HepG2 (cell line): Measurements from ENCODE around the gene UXS1. TPM values are rescaled to one million over a fixed set of nuclear protein-coding genes. Genes with fewer than 3 reads are reported as not detected.

Experiments used
- ATAC-seq: fragments of 200-7000 bp; cut with Tn5 transposase; 3 replicates; pipeline ENCODE4 v1.9.1; 2020; ENCODE audit warnings: mild to moderate bottlenecking, moderate library complexity
- BruUV-seq: library from RNA; stranded (reverse); fragments of 400-500 nt; replicated peaks from 2 replicates; lab custom pipeline; 2021; lab: Mats Ljungman, UMichigan
- CTCF ChIA-PET: fragments of 300-600 bp; formaldehyde crosslinking; extraction: SDS; loops from one replicate; lab custom pipeline; 2021; ENCODE audit warnings: low total read pairs, inconsistent platforms, low intra/inter-chr PET ratio; lab: Yijun Ruan, JAX
- POLR2A ChIA-PET: fragments of 350-600 bp; sonication (Branson Sonifier 250); formaldehyde crosslinking; loops from one replicate; lab custom pipeline; 2020; ENCODE audit warnings: antibody characterized with exemption, inconsistent platforms; lab: Yijun Ruan, JAX
- DNase-seq: peaks from one replicate; pipeline ENCODE4 v3.0.0-alpha.2; 2015; ENCODE audit warnings: low spot score
- FAIRE-seq: peaks from 3 replicates; lab custom pipeline; 2011; peaks lifted over from hg19 to GRCh38; lab: Jason Lieb, UNC
- H2AFZ ChIP-seq: one replicate; pipeline ENCODE4 v1.6.1; 2011; ENCODE audit warnings: low read length, inconsistent platforms
- H3K27ac ChIP-seq: fragments of 300-600 bp; 3 replicates; pipeline ENCODE4 v1.8.0; 2011; ENCODE audit warnings: mixed run types, mild to moderate bottlenecking, mixed read lengths, low read length, inconsistent platforms; ENCODE audit not compliant: insufficient read depth; ENCODE audit errors: extremely low read length
- H3K27me3 ChIP-seq, 2 experiments: fragments of 200-600 bp in 1 of 2; 2 replicates in 1 of 2; 3 replicates in 1 of 2; pipeline versions ENCODE4 v1.6.0 to v1.8.0; 2011; ENCODE audit warnings: low read length in 2 of 2, mild to moderate bottlenecking in 2 of 2, moderate library complexity in 2 of 2, inconsistent platforms in 1 of 2; ENCODE audit not compliant: insufficient read depth in 2 of 2, control insufficient read depth in 1 of 2
- H3K36me3 ChIP-seq, 2 experiments: fragments of 200-600 bp in 1 of 2; replicated peaks in 1 of 2; 2 replicates in 1 of 2; 3 replicates in 1 of 2; pipeline versions ENCODE4 v1.5.1 to v1.8.0; 2011; ENCODE audit warnings: low read length in 2 of 2, inconsistent platforms in 1 of 2; ENCODE audit not compliant: insufficient read depth in 2 of 2, control insufficient read depth in 1 of 2
- H3K4me1 ChIP-seq: 2 replicates; pipeline ENCODE4 v1.5.1; 2012; ENCODE audit warnings: low read length, inconsistent platforms; ENCODE audit not compliant: insufficient read depth
- H3K4me2 ChIP-seq: 2 replicates; pipeline ENCODE4 v1.6.0; 2011; ENCODE audit warnings: low read depth, low read length, inconsistent platforms
- H3K4me3 ChIP-seq, 3 experiments: fragments of 200-600 bp in 1 of 3; sonication (generic), shearing (Covaris generic) in 1 of 3; replicated peaks in 1 of 3; 2 replicates each; pipeline ENCODE4 v1.5.1; 2011 to 2016; ENCODE audit warnings: low read length in 3 of 3, inconsistent platforms in 2 of 3, low read depth in 2 of 3, mild to moderate bottlenecking in 2 of 3, control low read depth in 1 of 3, mixed read lengths in 1 of 3; ENCODE audit not compliant: insufficient read depth in 1 of 3
- H3K79me2 ChIP-seq: one replicate; pipeline ENCODE4 v1.6.1; 2011; ENCODE audit warnings: low read length, inconsistent platforms; ENCODE audit not compliant: insufficient read depth
- H3K9ac ChIP-seq: 2 replicates; pipeline ENCODE4 v1.6.0; 2011; ENCODE audit warnings: mild to moderate bottlenecking, low read depth, low read length, inconsistent platforms; ENCODE audit not compliant: insufficient read depth
- H3K9me3 ChIP-seq: 2 replicates; pipeline ENCODE4 v1.5.1; 2012; ENCODE audit warnings: mild to moderate bottlenecking, low read length
- H4K20me1 ChIP-seq: 2 replicates; pipeline ENCODE4 v1.6.0; 2011; ENCODE audit warnings: inconsistent platforms, mild to moderate bottlenecking, low read length, moderate library complexity; ENCODE audit not compliant: insufficient read depth
- ASH2L ChIP-seq: fragments of 300-600, 200-600 bp; sonication (generic); IDR thresholded peaks from 2 replicates; pipeline ENCODE4 v1.7.0; 2017; ENCODE audit warnings: low read depth, mild to moderate bottlenecking, moderate library complexity, mixed read lengths, low read length; ENCODE audit not compliant: insufficient read length
- CBX5 ChIP-seq: sonication (generic); formaldehyde crosslinking; IDR thresholded peaks from 2 replicates; pipeline ENCODE4 v1.4.0; 2020; ENCODE audit warnings: missing genetic modification reagents, borderline replicate concordance
- EP300 ChIP-seq, 3 experiments: sonication (generic) in 1 of 3; formaldehyde crosslinking in 1 of 3; IDR thresholded peaks; 2 replicates each; pipeline versions ENCODE4 v1.5.1 to v1.6.1; 2011 to 2020; ENCODE audit warnings: low read depth in 2 of 3, low read length in 2 of 3, borderline replicate concordance in 1 of 3, improper control_type of control experiment in 1 of 3, mild to moderate bottlenecking in 1 of 3, missing genetic modification reagents in 1 of 3, moderate library complexity in 1 of 3
- ETV5 ChIP-seq: IDR thresholded peaks from 2 replicates; pipeline ENCODE4 v1.6.1; 2018; ENCODE audit warnings: missing biosample characterization, missing genetic modification reagents, inconsistent platforms, borderline replicate concordance
- HDAC2 ChIP-seq: sonication (generic); formaldehyde crosslinking; IDR thresholded peaks from 2 replicates; pipeline ENCODE4 v1.4.0; 2020; ENCODE audit warnings: missing genetic modification reagents
- HNF4A ChIP-seq: sonication (generic); formaldehyde crosslinking; IDR thresholded peaks from 2 replicates; pipeline ENCODE4 v1.4.0; 2020; ENCODE audit warnings: missing genetic modification reagents
- HNF4G ChIP-seq, 2 experiments: sonication (generic) in 1 of 2; formaldehyde crosslinking in 1 of 2; IDR thresholded peaks; 2 replicates each; pipeline versions ENCODE4 v1.4.0 to v1.6.1; 2011 to 2020; ENCODE audit warnings: borderline replicate concordance in 2 of 2, low read depth in 2 of 2, mild to moderate bottlenecking in 2 of 2, low read length in 1 of 2, missing genetic modification reagents in 1 of 2, moderate library complexity in 1 of 2
- KLF6 ChIP-seq: IDR thresholded peaks from 2 replicates; pipeline ENCODE4 v1.8.0; 2016; ENCODE audit warnings: missing biosample characterization, missing genetic modification reagents
- MIXL1 ChIP-seq: IDR thresholded peaks from 2 replicates; pipeline ENCODE4 v1.6.1; 2016
- RCOR2 ChIP-seq: IDR thresholded peaks from 2 replicates; pipeline ENCODE4 v1.6.1; 2016; ENCODE audit warnings: missing biosample characterization, missing genetic modification reagents
- RORA ChIP-seq: sonication (generic); formaldehyde crosslinking; IDR thresholded peaks from 2 replicates; pipeline ENCODE4 v1.5.0; 2020; ENCODE audit warnings: mild to moderate bottlenecking, missing genetic modification reagents, moderate library complexity
- SAP130 ChIP-seq: IDR thresholded peaks from 2 replicates; pipeline ENCODE4 v1.6.1; 2016; ENCODE audit warnings: low read depth
- SP140L ChIP-seq: sonication (generic); formaldehyde crosslinking; IDR thresholded peaks from 2 replicates; pipeline ENCODE4 v1.4.0; 2020; ENCODE audit warnings: missing genetic modification reagents, borderline replicate concordance
- TBX2 ChIP-seq: sonication (generic); formaldehyde crosslinking; IDR thresholded peaks from 2 replicates; pipeline ENCODE4 v1.5.0; 2020; ENCODE audit warnings: missing genetic modification reagents, mild to moderate bottlenecking, borderline replicate concordance
- ZNF567 ChIP-seq: sonication (generic); formaldehyde crosslinking; IDR thresholded peaks from 2 replicates; pipeline ENCODE4 v1.8.1; 2023; ENCODE audit warnings: mild to moderate bottlenecking, missing genetic modification reagents, borderline replicate concordance
- ZNF792 ChIP-seq: IDR thresholded peaks from 2 replicates; pipeline ENCODE4 v1.6.1; 2016
- ZSCAN20 ChIP-seq: sonication (generic); formaldehyde crosslinking; IDR thresholded peaks from 2 replicates; pipeline ENCODE4 v1.4.0; 2020; ENCODE audit warnings: missing genetic modification reagents, mild to moderate bottlenecking, borderline replicate concordance
- WGBS: methylation state at CpG from one replicate; pipeline ENCODE4 v1.1.6; 2017; ENCODE audit warnings: low lambda C conversion rate; 5-methylcytosine and 5-hydroxymethylcytosine counted together
- in situ Hi-C: cut with HindIII; loops from 2 replicates; pipeline ENCODE4 v1.10.0; 2017; ENCODE audit warnings: low pct_unique_long_range_greater_than_20kb; ENCODE audit not compliant: extremely low pct_ligation_motif_present
- intact Hi-C: fragments of 100-400 bp; cut with micrococcal nuclease; formaldehyde crosslinking; loops from one replicate; pipeline ENCODE4 v1.10.0; 2022; ENCODE audit not compliant: unreplicated experiment
- polyA plus RNA-seq, 8 experiments: library from polyadenylated mRNA; depleted of rRNA in 3 of 8; stranded (reverse) in 7 of 8; unstranded in 1 of 8; fragments of >200 nt; fragmentation: Illumina TruSeq in 4 of 8; extraction: Trizol in 4 of 8; gene quantifications; 2 replicates each; pipeline versions ENCODE4 v1.2.1 to v1.2.3, GENCODE V29; 2011 to 2016; ENCODE audit warnings: low read depth in 4 of 8, missing spikeins in 1 of 8, mixed read lengths in 1 of 8; ENCODE audit not compliant: insufficient read depth in 1 of 8
- total RNA-seq, 5 experiments: library from RNA; depleted of rRNA; stranded (reverse); fragments of >200 nt; fragmentation: Illumina TruSeq; extraction: Trizol; gene quantifications; 2 replicates each; pipeline ENCODE4 v1.2.3, GENCODE V29; 2016; ENCODE audit warnings: low read depth in 1 of 5
- TF ChIP-seq, protein P1 (sequence below): IDR thresholded peaks from 2 replicates; pipeline ENCODE4 v1.6.1; 2016; ENCODE audit warnings: low read depth
- TF ChIP-seq, protein P2 (sequence below): sonication (generic); formaldehyde crosslinking; IDR thresholded peaks from 2 replicates; pipeline ENCODE4 v1.9.0; 2021; ENCODE audit warnings: missing genetic modification reagents, borderline replicate concordance
- TF ChIP-seq, protein P3 (sequence below): sonication (generic); formaldehyde crosslinking; IDR thresholded peaks from 2 replicates; pipeline ENCODE4 v1.5.0; 2020; ENCODE audit warnings: missing genetic modification reagents

The UXS1 gene
- total and polyA plus RNA-seq, 2 of the 13 experiments (the other 11 are each of a cell fraction or from before 2014, with no cell fraction given): 53.3 to 110 TPM

DNA sequence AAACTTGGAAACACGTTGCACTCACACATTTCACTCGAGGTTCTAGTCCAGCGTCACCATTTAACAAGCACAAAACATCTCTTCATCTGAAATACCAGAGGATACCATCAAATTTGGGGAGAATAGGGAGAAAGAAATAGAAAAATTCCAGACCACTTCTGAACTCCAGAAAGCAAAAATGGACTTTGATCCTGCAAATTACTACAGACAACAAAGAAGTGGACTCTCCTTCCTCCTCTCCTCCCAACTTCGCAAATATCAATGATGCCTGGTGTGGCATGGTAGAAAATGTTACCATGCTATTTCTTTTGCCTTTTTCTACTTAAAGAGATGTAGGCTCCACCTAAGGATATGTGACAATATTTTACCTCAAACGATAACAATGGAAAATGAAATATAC is 13.5 kb downstream of the UXS1 start:
- H3K27me3 ChIP-seq: no peaks in the 10 kb centered on the region
- no TSS peak for BruUV-seq
- TF ChIP-seq ZSCAN20 (CRISPR knock-in tag) (no peak), RORA (CRISPR knock-in tag) (no peak), RCOR2 (CRISPR knock-in tag) (0 out of 2 replicates have a peak, but pooled peaks have one; percentile 62), ZNF567 (no peak), CBX5 (CRISPR knock-in tag) (no peak), HNF4G (IDR thresholded peaks at IDR 0.05; ENCODE audit: borderline replicate concordance, low read depth, low read length) (peak; percentile 57; the same call in 1 of the 2 replicates), HNF4G (CRISPR knock-in tag; IDR thresholded peaks at IDR 0.05; ENCODE audit: borderline replicate concordance, low read depth) (no peak), MIXL1 (CRISPR knock-in tag) (0 out of 2 replicates have a peak, but pooled peaks have one; percentile 61), ASH2L (peak; percentile 34), HNF4A (CRISPR knock-in tag) (peak; percentile 81), ZNF792 (CRISPR knock-in tag) (peak; percentile 40; the same call in 1 of the 2 replicates), EP300 (IDR thresholded peaks at IDR 0.05; ENCODE audit: low read depth in 2 of 2, low read length in 2 of 2) (peak in 1 of 2 experiments; percentile 58; a peak in 2 of 4 replicates), EP300 (CRISPR knock-in tag; IDR thresholded peaks at IDR 0.05; ENCODE audit: borderline replicate concordance) (no peak), TBX2 (CRISPR knock-in tag) (0 out of 2 replicates have a peak, but pooled peaks have one; percentile 3), KLF6 (0 out of 2 replicates have a peak, but pooled peaks have one; percentile 28), ETV5 (0 out of 2 replicates have a peak, but pooled peaks have one; percentile 22), SP140L (no peak), SAP130 (peak; percentile 27; the same call in 1 of the 2 replicates), HDAC2 (peak; percentile 52; the same call in 1 of the 2 replicates)
- TF ChIP-seq, protein P1, sequence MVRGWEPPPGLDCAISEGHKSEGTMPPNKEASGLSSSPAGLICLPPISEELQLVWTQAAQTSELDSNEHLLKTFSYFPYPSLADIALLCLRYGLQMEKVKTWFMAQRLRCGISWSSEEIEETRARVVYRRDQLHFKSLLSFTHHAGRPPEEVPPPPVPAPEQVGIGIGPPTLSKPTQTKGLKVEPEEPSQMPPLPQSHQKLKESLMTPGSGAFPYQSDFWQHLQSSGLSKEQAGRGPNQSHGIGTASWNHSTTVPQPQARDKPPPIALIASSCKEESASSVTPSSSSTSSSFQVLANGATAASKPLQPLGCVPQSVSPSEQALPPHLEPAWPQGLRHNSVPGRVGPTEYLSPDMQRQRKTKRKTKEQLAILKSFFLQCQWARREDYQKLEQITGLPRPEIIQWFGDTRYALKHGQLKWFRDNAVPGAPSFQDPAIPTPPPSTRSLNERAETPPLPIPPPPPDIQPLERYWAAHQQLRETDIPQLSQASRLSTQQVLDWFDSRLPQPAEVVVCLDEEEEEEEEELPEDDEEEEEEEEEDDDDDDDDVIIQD (CRISPR knock-in tag): peak; percentile 23; the same call in 1 of the 2 replicates
- TF ChIP-seq, protein P2, sequence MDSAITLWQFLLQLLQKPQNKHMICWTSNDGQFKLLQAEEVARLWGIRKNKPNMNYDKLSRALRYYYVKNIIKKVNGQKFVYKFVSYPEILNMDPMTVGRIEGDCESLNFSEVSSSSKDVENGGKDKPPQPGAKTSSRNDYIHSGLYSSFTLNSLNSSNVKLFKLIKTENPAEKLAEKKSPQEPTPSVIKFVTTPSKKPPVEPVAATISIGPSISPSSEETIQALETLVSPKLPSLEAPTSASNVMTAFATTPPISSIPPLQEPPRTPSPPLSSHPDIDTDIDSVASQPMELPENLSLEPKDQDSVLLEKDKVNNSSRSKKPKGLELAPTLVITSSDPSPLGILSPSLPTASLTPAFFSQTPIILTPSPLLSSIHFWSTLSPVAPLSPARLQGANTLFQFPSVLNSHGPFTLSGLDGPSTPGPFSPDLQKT: no peak
- TF ChIP-seq, protein P3, sequence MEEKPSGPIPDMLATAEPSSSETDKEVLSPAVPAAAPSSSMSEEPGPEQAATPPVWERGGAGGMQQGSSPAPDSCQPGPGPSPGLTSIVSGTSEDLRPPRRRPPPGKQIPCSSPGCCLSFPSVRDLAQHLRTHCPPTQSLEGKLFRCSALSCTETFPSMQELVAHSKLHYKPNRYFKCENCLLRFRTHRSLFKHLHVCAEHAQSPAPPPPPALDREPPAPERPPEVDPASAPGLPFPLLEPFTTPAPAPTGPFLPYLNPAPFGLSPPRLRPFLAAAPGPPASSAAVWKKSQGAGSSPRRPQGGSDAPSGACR (CRISPR knock-in tag): no peak

More for the DNA sequence above, 13.5 kb downstream of the UXS1 start:
- CTCF ChIA-PET: no interaction called here
- H3K27ac ChIP-seq: peak overlapping the region; percentile 25
- FAIRE-seq: peak; percentile 74
- DNase-seq: peak; percentile 65
- POLR2A ChIA-PET: no interaction called here
- no peak overlapping the region for H3K9ac ChIP-seq
- ATAC-seq: peak; percentile 75
- no peak overlapping the region for H3K4me3 ChIP-seq
- H3K4me2 ChIP-seq: peak overlapping the region; percentile 13
- intact Hi-C loops (no loop called here), in situ Hi-C loops (loop anchor here (10.0 to 25.0 kb wide), 2 partner anchors 56 to 843 kb away; partner anchors contain the start of genes C2orf49 and TGFBRAP1)
- peaks cover 8 to 14% of the 10 kb centered on the region in 2 experiments; a peak in 3 of 5 replicates for H3K36me3 ChIP-seq
- 44% methylated on average over 5 of the region's 5 CpGs for WGBS
- H4K20me1 ChIP-seq: peaks cover 4% of the 10 kb centered on the region; the same call in 1 of the 2 replicates
- H3K79me2 ChIP-seq: peaks cover 68% of the 10 kb centered on the region
- H2AFZ ChIP-seq: no peak overlapping the region
- no peaks in the 10 kb centered on the region for H3K9me3 ChIP-seq
- H3K4me1 ChIP-seq: peaks cover 37% of the 10 kb centered on the region
